ENCODE results near the gene PAX9. TPM values are rescaled to one million over a fixed set of nuclear protein-coding genes. Genes with fewer than 3 reads are reported as not detected.
"Not testable (repeated sequence)": the region's sequence is repeated elsewhere in the genome, so short reads cannot be mapped to it uniquely, and the experiment has no call there.

The PAX9 gene
- total and polyA plus RNA-seq, 8 donors, result 0.37 to 17.0 TPM; not detected in 6

DNA sequence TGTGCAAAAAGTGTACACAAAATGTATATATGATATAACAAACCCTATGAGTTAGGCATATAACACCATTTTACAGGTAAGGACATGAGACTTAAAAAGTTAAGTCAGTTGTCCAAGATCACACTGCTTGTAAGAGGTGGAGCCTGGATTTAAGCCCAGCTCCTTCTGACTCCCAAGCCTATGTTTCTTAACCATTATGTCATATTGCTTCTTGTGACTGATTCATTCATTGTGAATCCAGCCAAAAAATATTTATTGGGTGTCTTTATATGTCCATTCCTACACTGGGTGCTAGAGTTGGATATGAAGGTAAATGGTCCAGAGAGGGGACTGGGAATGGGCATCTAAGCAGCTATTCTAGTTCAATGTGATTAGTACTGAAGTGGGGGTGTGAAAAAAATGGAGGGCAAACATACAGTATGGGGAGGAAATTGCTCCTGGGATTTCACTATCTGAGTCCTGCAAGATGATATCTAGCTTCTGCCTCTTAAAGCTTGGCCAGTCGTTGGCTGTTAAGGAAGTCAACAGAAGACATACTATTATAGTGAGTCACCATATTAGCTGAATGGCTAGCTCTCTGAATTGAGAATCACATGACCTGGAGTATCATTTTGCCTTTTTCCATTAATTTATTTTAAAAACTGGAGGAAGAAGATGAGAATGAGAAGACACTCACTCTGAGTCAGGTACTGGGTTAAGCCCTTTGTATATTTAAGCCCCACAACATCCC is 28.8 kb downstream of the PAX9 start:
- TF ChIP-seq POLR2A (IDR thresholded peaks at IDR 0.05), result no peak
- TF ChIP-seq POLR2AphosphoS5 (IDR thresholded peaks at IDR 0.05), result no peak
- no peak for TF ChIP-seq EP300 (IDR thresholded peaks at IDR 0.05)
- TF ChIP-seq, protein P1, sequence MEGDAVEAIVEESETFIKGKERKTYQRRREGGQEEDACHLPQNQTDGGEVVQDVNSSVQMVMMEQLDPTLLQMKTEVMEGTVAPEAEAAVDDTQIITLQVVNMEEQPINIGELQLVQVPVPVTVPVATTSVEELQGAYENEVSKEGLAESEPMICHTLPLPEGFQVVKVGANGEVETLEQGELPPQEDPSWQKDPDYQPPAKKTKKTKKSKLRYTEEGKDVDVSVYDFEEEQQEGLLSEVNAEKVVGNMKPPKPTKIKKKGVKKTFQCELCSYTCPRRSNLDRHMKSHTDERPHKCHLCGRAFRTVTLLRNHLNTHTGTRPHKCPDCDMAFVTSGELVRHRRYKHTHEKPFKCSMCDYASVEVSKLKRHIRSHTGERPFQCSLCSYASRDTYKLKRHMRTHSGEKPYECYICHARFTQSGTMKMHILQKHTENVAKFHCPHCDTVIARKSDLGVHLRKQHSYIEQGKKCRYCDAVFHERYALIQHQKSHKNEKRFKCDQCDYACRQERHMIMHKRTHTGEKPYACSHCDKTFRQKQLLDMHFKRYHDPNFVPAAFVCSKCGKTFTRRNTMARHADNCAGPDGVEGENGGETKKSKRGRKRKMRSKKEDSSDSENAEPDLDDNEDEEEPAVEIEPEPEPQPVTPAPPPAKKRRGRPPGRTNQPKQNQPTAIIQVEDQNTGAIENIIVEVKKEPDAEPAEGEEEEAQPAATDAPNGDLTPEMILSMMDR (IDR thresholded peaks at IDR 0.05), result no peak
- H3K27ac ChIP-seq, result no peak overlapping the region
- no peak for DNase-seq
- no peak overlapping the region for H3K4me3 ChIP-seq
- no peaks in the 10 kb centered on the region for H3K27me3 ChIP-seq
- WGBS, 5 donors, result 26 to 41% (median 36%) methylated on average over 1 of the region's 1 CpG
- H3K9me3 ChIP-seq, result peaks cover 0 to 11% (median 0%) of the 10 kb centered on the region in 4 donors
- H3K4me1 ChIP-seq, result no peaks in the 10 kb centered on the region
- intact Hi-C loops (cut with DNase I; ENCODE audit: low total_unique reads), result no loop called here
- no peaks in the 10 kb centered on the region for H3K36me3 ChIP-seq

DNA sequence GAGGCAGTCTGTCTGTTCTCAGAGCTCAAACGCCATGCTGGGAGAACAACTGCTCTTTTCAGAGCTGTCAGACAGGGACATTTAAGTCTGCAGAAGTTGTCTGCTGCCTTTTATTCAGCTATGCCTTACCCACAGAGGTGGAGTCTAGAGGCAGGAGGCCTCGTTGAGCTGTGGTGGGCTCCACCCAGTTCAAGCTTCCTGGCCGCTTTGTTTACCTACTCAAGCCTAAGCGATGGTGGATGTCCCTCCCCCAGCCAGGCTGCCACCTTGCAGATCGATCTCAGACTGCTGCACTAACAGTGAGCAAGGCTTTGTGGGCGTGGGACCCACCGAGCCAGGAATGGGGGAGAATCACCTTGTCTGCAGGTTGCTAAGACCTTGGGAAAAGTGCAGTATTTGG is 37.8 kb downstream of the PAX9 start:
- 34 to 55% (median 45%) methylated on average over 6 to 7 of the region's 7 CpGs for WGBS, 5 donors
- H3K27me3 ChIP-seq; H3K27ac ChIP-seq; DNase-seq; H3K36me3 ChIP-seq; intact Hi-C loops (cut with DNase I; ENCODE audit: low total_unique reads); H3K4me1 ChIP-seq; H3K4me3 ChIP-seq: not testable (repeated sequence)
- H3K9me3 ChIP-seq, result peaks cover 0 to 20% (median 3%) of the 10 kb centered on the region in 4 donors

DNA sequence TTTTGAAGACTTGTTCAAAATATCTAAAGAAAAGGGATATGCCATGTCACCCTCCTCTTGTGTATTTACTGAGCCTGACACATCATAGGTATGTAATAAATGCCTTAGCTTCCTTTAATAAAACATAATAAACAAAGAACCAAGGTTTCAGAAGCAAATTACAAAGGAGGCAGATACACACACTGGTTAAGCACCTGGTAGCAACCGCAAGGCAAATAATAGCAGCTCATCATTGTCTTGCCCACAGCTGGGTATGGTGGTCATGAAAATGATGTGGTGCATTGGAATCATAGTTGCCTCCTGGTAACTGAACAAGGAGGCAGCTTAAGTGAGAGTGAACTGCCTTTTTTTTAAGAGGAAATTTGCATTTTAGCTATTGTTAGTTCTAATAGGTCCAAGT is 39.0 kb downstream of the PAX9 start:
- no peaks in the 10 kb centered on the region for H3K36me3 ChIP-seq
- intact Hi-C loops (cut with DNase I; ENCODE audit: low total_unique reads), result no loop called here
- TF ChIP-seq POLR2A (IDR thresholded peaks at IDR 0.05), result no peak
- no peak for TF ChIP-seq EP300 (IDR thresholded peaks at IDR 0.05)
- no peak for TF ChIP-seq POLR2AphosphoS5 (IDR thresholded peaks at IDR 0.05)
- TF ChIP-seq, protein P1 (IDR thresholded peaks at IDR 0.05), result no peak
- DNase-seq, result no peak
- peaks cover 0 to 8% (median 3%) of the 10 kb centered on the region in 4 donors for H3K9me3 ChIP-seq
- WGBS, 5 donors, result 84 to 98% (median 92%) methylated on average over 1 of the region's 1 CpG
- H3K27me3 ChIP-seq, result no peaks in the 10 kb centered on the region
- H3K4me3 ChIP-seq, result no peak overlapping the region
- H3K4me1 ChIP-seq, result no peaks in the 10 kb centered on the region
- no peak overlapping the region for H3K27ac ChIP-seq

DNA sequence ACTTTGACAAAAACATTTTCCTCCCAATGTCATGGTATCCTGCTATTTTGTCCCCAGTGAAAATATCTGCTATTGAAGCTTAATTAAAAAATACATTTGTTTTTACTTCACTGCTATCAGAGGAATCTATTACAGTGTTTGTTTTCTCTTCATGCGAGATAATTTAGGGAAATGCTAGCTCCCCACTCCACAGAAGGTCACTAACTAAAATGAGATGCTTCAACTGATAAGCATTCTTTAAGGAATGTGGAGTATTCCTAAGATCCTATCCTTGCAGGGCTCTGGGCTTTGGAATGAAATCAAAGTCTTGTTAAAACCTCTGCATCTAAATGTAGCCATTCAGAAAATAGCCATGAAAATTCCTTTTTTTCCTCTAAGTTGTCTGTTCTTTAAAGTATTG is 39.5 kb downstream of the PAX9 start:
- intact Hi-C loops (cut with DNase I; ENCODE audit: low total_unique reads), result no loop called here
- WGBS, 5 donors, result 29 to 50% (median 47%) methylated on average over 1 of the region's 1 CpG
- Histone ChIP-seq H3K4me1 (no peaks in the 10 kb centered on the region), H3K9me3 (peaks cover 0 to 6% (median 3%) of the 10 kb centered on the region in 4 donors), H3K36me3 (no peaks in the 10 kb centered on the region), H3K27ac (no peak overlapping the region), H3K4me3 (no peak overlapping the region), H3K27me3 (no peaks in the 10 kb centered on the region)
- no peak for DNase-seq
- TF ChIP-seq POLR2AphosphoS5 (IDR thresholded peaks at IDR 0.05) (no peak), EP300 (IDR thresholded peaks at IDR 0.05) (no peak), POLR2A (IDR thresholded peaks at IDR 0.05) (no peak)
- TF ChIP-seq, protein P1 (IDR thresholded peaks at IDR 0.05), result no peak

DNA sequence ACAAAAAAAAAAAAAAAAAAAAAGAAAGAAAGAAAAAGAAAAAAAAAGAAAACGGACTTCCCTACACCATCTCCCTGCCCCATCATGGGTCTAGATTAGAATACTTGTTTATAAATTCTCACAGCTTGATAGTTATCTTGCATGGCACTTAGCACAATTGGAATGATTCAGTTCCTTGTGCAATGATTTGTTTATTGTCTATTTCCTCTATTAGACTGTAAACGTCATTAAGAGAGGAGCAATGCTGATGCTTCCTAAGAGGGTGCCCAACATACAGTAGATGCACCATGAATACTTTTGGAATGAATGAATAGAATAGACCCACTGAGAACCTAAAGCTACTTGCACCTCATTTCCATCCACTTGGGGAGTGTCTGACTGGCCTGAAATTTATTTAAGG is 40.8 kb downstream of the PAX9 start:
- WGBS, 5 donors, result 45 to 74% (median 64%) methylated on average over 2 of the region's 2 CpGs

More for the DNA sequence above, 40.8 kb downstream of the PAX9 start:
- intact Hi-C loops (cut with DNase I; ENCODE audit: low total_unique reads), result no loop called here
- no peak overlapping the region for H3K4me3 ChIP-seq
- no peaks in the 10 kb centered on the region for H3K27me3 ChIP-seq
- H3K4me1 ChIP-seq, result no peaks in the 10 kb centered on the region
- no peaks in the 10 kb centered on the region for H3K36me3 ChIP-seq
- no peak for DNase-seq
- H3K27ac ChIP-seq, result no peak overlapping the region
- H3K9me3 ChIP-seq, result peaks cover 0 to 6% (median 3%) of the 10 kb centered on the region in 4 donors
- TF ChIP-seq EP300 (IDR thresholded peaks at IDR 0.05), result no peak

Measured in stomach (tissue), 9 donors.